IMR-90 (cell line): ENCODE measurements around the gene ADTRP. TPM values are rescaled to one million over a fixed set of nuclear protein-coding genes. Genes with fewer than 3 reads are reported as not detected.

Experiments used
- ATAC-seq: fragments of 200-7000 bp; cut with Tn5 transposase; 2 replicates; pipeline ENCODE4 v1.9.1; 2020; ENCODE audit warnings: low read depth, mild to moderate bottlenecking, moderate library complexity
- BruUV-seq: library from RNA; stranded (reverse); fragments of 400-500 nt; replicated peaks from 2 replicates; lab custom pipeline; 2021; lab: Mats Ljungman, UMichigan
- CTCF ChIA-PET: fragments of 300-600 bp; formaldehyde crosslinking; extraction: SDS; loops from one replicate; lab custom pipeline; 2021; ENCODE audit warnings: antibody characterized with exemption; lab: Yijun Ruan, JAX
- POLR2A ChIA-PET: fragments of 300-600 bp; sonication (Branson Sonifier 250); formaldehyde crosslinking; loops from one replicate; lab custom pipeline; 2022; ENCODE audit warnings: antibody characterized with exemption; ENCODE audit not compliant: unreplicated experiment; lab: Charles Lee
- DNase-seq: peaks from one replicate; pipeline ENCODE4 v3.0.0; 2013
- H2AFZ ChIP-seq: replicated peaks from 2 replicates; pipeline ENCODE3; 2013; ENCODE audit warnings: low read length, mild to moderate bottlenecking; ENCODE audit not compliant: poor library complexity
- H2AK5ac ChIP-seq: 2 replicates; pipeline ENCODE4 v1.6.1; 2013; ENCODE audit warnings: low read depth, low read length, inconsistent platforms
- H2AK9ac ChIP-seq: replicated peaks from 2 replicates; pipeline ENCODE3; 2013; ENCODE audit warnings: mild to moderate bottlenecking, low read depth, low read length, moderate library complexity; ENCODE audit not compliant: poor library complexity
- H2BK120ac ChIP-seq: 2 replicates; pipeline ENCODE4 v1.6.1; 2013; ENCODE audit warnings: low read depth, low read length, inconsistent platforms
- H2BK15ac ChIP-seq: 3 replicates; pipeline ENCODE4 v1.6.1; 2013; ENCODE audit warnings: low read depth, low read length, inconsistent platforms
- H2BK20ac ChIP-seq: 2 replicates; pipeline ENCODE4 v1.6.1; 2013; ENCODE audit warnings: low read depth, mild to moderate bottlenecking, inconsistent platforms, low read length, moderate library complexity
- H2BK5ac ChIP-seq: 2 replicates; pipeline ENCODE4 v1.6.1; 2013; ENCODE audit warnings: mild to moderate bottlenecking, low read depth, low read length, inconsistent platforms; ENCODE audit not compliant: poor library complexity, severe bottlenecking
- H3K14ac ChIP-seq: replicated peaks from 2 replicates; pipeline ENCODE4 v1.6.1; 2013; ENCODE audit warnings: low read depth, low read length, inconsistent platforms
- H3K18ac ChIP-seq: 2 replicates; pipeline ENCODE4 v1.6.1; 2013; ENCODE audit warnings: low read depth, low read length, control low read depth
- H3K23ac ChIP-seq: 2 replicates; pipeline ENCODE4 v1.6.1; 2013; ENCODE audit warnings: low read depth, low read length, inconsistent platforms
- H3K27ac ChIP-seq: 2 replicates; pipeline ENCODE4 v1.5.1; 2013; ENCODE audit warnings: mild to moderate bottlenecking, control low read depth, low read length; ENCODE audit not compliant: insufficient read depth
- H3K27me3 ChIP-seq: 2 replicates; pipeline ENCODE4 v1.6.1; 2013; ENCODE audit warnings: low read length; ENCODE audit not compliant: control insufficient read depth, insufficient read depth
- H3K36me3 ChIP-seq: 2 replicates; pipeline ENCODE4 v1.6.1; 2013; ENCODE audit warnings: low read length, mixed read lengths; ENCODE audit not compliant: control insufficient read depth, insufficient read depth
- H3K4ac ChIP-seq: 2 replicates; pipeline ENCODE4 v1.6.1; 2013; ENCODE audit warnings: low read depth, low read length, inconsistent platforms
- H3K4me1 ChIP-seq: 2 replicates; pipeline ENCODE4 v1.6.1; 2013; ENCODE audit warnings: low read length, mixed read lengths; ENCODE audit not compliant: control insufficient read depth, insufficient read depth
- H3K4me2 ChIP-seq: 2 replicates; pipeline ENCODE4 v1.6.1; 2013; ENCODE audit warnings: low read depth, mild to moderate bottlenecking, control low read depth, low read length, moderate library complexity
- H3K4me3 ChIP-seq: 2 replicates; pipeline ENCODE4 v1.5.1; 2013; ENCODE audit warnings: low read depth, mild to moderate bottlenecking, control low read depth, low read length, moderate library complexity; ENCODE audit not compliant: insufficient read depth
- H3K56ac ChIP-seq: 2 replicates; pipeline ENCODE4 v1.6.1; 2013; ENCODE audit warnings: low read length, inconsistent platforms; ENCODE audit not compliant: insufficient read depth; ENCODE audit errors: extremely low read depth
- H3K79me1 ChIP-seq, 2 experiments: 2 replicates each; pipeline ENCODE4 v1.6.1; 2013; ENCODE audit warnings: low read length in 2 of 2, inconsistent platforms in 1 of 2, low read depth in 1 of 2
- H3K9ac ChIP-seq: 2 replicates; pipeline ENCODE4 v1.6.1; 2013; ENCODE audit warnings: low read depth, low read length, control low read depth
- H3K9me1 ChIP-seq: 2 replicates; pipeline ENCODE4 v1.6.1; 2013; ENCODE audit warnings: low read length, inconsistent platforms; ENCODE audit not compliant: insufficient read depth
- H3K9me3 ChIP-seq: 2 replicates; pipeline ENCODE4 v1.6.1; 2013; ENCODE audit warnings: low read length; ENCODE audit not compliant: control insufficient read depth, insufficient read depth
- H4K20me1 ChIP-seq: 2 replicates; pipeline ENCODE4 v1.6.1; 2013; ENCODE audit warnings: low read length, inconsistent platforms; ENCODE audit not compliant: insufficient read depth
- H4K5ac ChIP-seq: 2 replicates; pipeline ENCODE4 v1.6.1; 2013; ENCODE audit warnings: mild to moderate bottlenecking, low read depth, low read length, control low read depth
- H4K8ac ChIP-seq, 2 experiments: 2 replicates each; pipeline ENCODE4 v1.6.1; 2013; ENCODE audit warnings: low read depth in 2 of 2, low read length in 2 of 2, control low read depth in 1 of 2, inconsistent platforms in 1 of 2
- H4K91ac ChIP-seq: 2 replicates; pipeline ENCODE4 v1.6.1; 2013; ENCODE audit warnings: low read depth, low read length, inconsistent platforms; ENCODE audit not compliant: insufficient read depth
- BHLHE40 ChIP-seq: fragments of 150-350 bp; IDR thresholded peaks from 2 replicates; pipeline ENCODE4 v1.6.1; 2016; ENCODE audit warnings: mild to moderate bottlenecking, low read depth, low read length
- CEBPB ChIP-seq: IDR thresholded peaks from 2 replicates; pipeline ENCODE4 v1.6.1; 2012; ENCODE audit warnings: low read depth, low read length, improper control_type of control experiment
- CHD1 ChIP-seq: IDR thresholded peaks from 2 replicates; pipeline ENCODE4 v1.6.1; 2012; ENCODE audit warnings: low read depth, low read length, improper control_type of control experiment
- CTCF ChIP-seq: conservative IDR thresholded peaks from 2 replicates; pipeline ENCODE4 v1.5.1; 2012; ENCODE audit warnings: mild to moderate bottlenecking, low read depth, low read length, improper control_type of control experiment
- FOS ChIP-seq: fragments of 150-350 bp; IDR thresholded peaks from 2 replicates; pipeline ENCODE4 v1.6.1; 2016; ENCODE audit warnings: low read depth, low read length
- MAFK ChIP-seq: IDR thresholded peaks from 2 replicates; pipeline ENCODE4 v1.6.1; 2012; ENCODE audit warnings: low read depth, low read length, improper control_type of control experiment
- MAZ ChIP-seq: IDR thresholded peaks from 2 replicates; pipeline ENCODE4 v1.6.1; 2012; ENCODE audit warnings: low read depth, mild to moderate bottlenecking, low read length, improper control_type of control experiment, moderate library complexity, borderline replicate concordance
- MXI1 ChIP-seq: IDR thresholded peaks from 2 replicates; pipeline ENCODE4 v1.6.1; 2012; ENCODE audit warnings: low read depth, mild to moderate bottlenecking, low read length, moderate library complexity, borderline replicate concordance
- NFE2L2 ChIP-seq: fragments of 150-350 bp; IDR thresholded peaks from 2 replicates; pipeline ENCODE4 v1.6.1; 2016; ENCODE audit warnings: low read depth, mild to moderate bottlenecking, low read length
- POLR2A ChIP-seq: IDR thresholded peaks from 2 replicates; pipeline ENCODE4 v1.6.1; 2012; ENCODE audit warnings: mild to moderate bottlenecking, low read depth, low read length
- RAD21 ChIP-seq: IDR thresholded peaks from 2 replicates; pipeline ENCODE4 v1.6.1; 2012; ENCODE audit warnings: low read length, improper control_type of control experiment
- RCOR1 ChIP-seq: IDR thresholded peaks from 2 replicates; pipeline ENCODE4 v1.6.1; 2012; ENCODE audit warnings: mild to moderate bottlenecking, low read length, improper control_type of control experiment; ENCODE audit not compliant: insufficient replicate concordance
- RFX5 ChIP-seq: IDR thresholded peaks from 2 replicates; pipeline ENCODE4 v1.8.0; 2012; ENCODE audit warnings: low read depth, mild to moderate bottlenecking, low read length, moderate library complexity
- WGBS, 2 experiments: methylation state at CpG; one replicate each; pipeline versions ENCODE4 v1.1.5 to v1.1.7; 2013; ENCODE audit warnings: missing lambda C conversion rate in 2 of 2; ENCODE audit not compliant: insufficient read length in 1 of 2; ENCODE audit errors: extremely low coverage in 2 of 2; 5-methylcytosine and 5-hydroxymethylcytosine counted together
- dilution Hi-C: fragments of 300-500 bp; cut with HindIII; formaldehyde crosslinking; loops from one replicate; pipeline ENCODE4 v1.14.3; 2018; ENCODE audit warnings: low sequenced_read_pairs; ENCODE audit not compliant: unreplicated experiment
- in situ Hi-C: fragments of 300-500 bp; cut with MboI; formaldehyde crosslinking; loops from 3 replicates; pipeline ENCODE4 v1.14.3; 2019; ENCODE audit warnings: low sequenced_read_pairs, inconsistent platforms, mixed read lengths
- intact Hi-C: fragments of 100-400 bp; cut with micrococcal nuclease; formaldehyde crosslinking; loops from 2 replicates; pipeline ENCODE4 v1.10.0; 2022
- polyA plus RNA-seq, 3 experiments: library from polyadenylated mRNA; depleted of rRNA; stranded (reverse); fragments of >200 nt; gene quantifications; 2 replicates each; pipeline ENCODE4 v1.2.3, GENCODE V29; 2012; ENCODE audit warnings: low replicate concordance in 1 of 3
- total RNA-seq: library from RNA; depleted of rRNA; stranded (reverse); fragments of >200 nt; gene quantifications from 2 replicates; pipeline ENCODE4 v1.2.3, GENCODE V29; 2012
- TF ChIP-seq, protein P1 (sequence below): fragments of 150-350 bp; IDR thresholded peaks from 2 replicates; pipeline ENCODE4 v1.6.1; 2017; ENCODE audit warnings: mild to moderate bottlenecking, antibody characterized with exemption, low read length, low read depth
- TF ChIP-seq, protein P2 (sequence below): fragments of 150-350 bp; IDR thresholded peaks from 2 replicates; pipeline ENCODE4 v1.6.1; 2016; ENCODE audit warnings: low read depth, mild to moderate bottlenecking, low read length, moderate library complexity, borderline replicate concordance

Gene ADTRP
- total and polyA plus RNA-seq, 2 of the 4 experiments (the other 2 are of a cell fraction), result 0.50 to 0.72 TPM

- H4K5ac ChIP-seq, result no peak overlapping the region
- WGBS, 2 experiments, result 84% methylated on average over 3 of the region's 11 CpGs; no CpG with 5 or more reads in 1 of the 2 experiments
- dilution Hi-C loops, result no loop called here
- H3K4ac ChIP-seq, result no peak overlapping the region
- H4K20me1 ChIP-seq, result no peaks in the 10 kb centered on the region
- no TSS peak for BruUV-seq
- H3K9me1 ChIP-seq, result no peaks in the 10 kb centered on the region
- H3K18ac ChIP-seq, result no peak overlapping the region
- H2AK9ac ChIP-seq, result no peak overlapping the region
- H3K27ac ChIP-seq, result no peak overlapping the region
- no peak overlapping the region for H2AFZ ChIP-seq
- no peak for ATAC-seq
- H3K27me3 ChIP-seq, result no peaks in the 10 kb centered on the region
- no peak overlapping the region for H3K4me2 ChIP-seq
- in situ Hi-C loops, result no loop called here
- H3K23ac ChIP-seq, result no peak overlapping the region
- no peak overlapping the region for H3K9ac ChIP-seq
- ChIA-PET CTCF (no interaction called here), POLR2A (no interaction called here)
- TF ChIP-seq BHLHE40 (no peak), NFE2L2 (no peak), POLR2A (no peak), CEBPB (no peak), MXI1 (no peak), RAD21 (no peak), RCOR1 (no peak), CTCF (no peak), RFX5 (no peak), MAFK (no peak), FOS (no peak), MAZ (no peak), CHD1 (no peak)
- TF ChIP-seq, protein P1, sequence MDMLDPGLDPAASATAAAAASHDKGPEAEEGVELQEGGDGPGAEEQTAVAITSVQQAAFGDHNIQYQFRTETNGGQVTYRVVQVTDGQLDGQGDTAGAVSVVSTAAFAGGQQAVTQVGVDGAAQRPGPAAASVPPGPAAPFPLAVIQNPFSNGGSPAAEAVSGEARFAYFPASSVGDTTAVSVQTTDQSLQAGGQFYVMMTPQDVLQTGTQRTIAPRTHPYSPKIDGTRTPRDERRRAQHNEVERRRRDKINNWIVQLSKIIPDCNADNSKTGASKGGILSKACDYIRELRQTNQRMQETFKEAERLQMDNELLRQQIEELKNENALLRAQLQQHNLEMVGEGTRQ, result no peak
- TF ChIP-seq, protein P2, sequence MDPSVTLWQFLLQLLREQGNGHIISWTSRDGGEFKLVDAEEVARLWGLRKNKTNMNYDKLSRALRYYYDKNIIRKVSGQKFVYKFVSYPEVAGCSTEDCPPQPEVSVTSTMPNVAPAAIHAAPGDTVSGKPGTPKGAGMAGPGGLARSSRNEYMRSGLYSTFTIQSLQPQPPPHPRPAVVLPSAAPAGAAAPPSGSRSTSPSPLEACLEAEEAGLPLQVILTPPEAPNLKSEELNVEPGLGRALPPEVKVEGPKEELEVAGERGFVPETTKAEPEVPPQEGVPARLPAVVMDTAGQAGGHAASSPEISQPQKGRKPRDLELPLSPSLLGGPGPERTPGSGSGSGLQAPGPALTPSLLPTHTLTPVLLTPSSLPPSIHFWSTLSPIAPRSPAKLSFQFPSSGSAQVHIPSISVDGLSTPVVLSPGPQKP, result no peak
- intact Hi-C loops, result no loop called here
- H2BK120ac ChIP-seq, result no peak overlapping the region
- H3K14ac ChIP-seq, result no peak overlapping the region
- no peak for DNase-seq
- no peak overlapping the region for H2AK5ac ChIP-seq
- H3K56ac ChIP-seq, result no peak overlapping the region
- no peak overlapping the region for H3K4me3 ChIP-seq
- peaks cover 2% of the 10 kb centered on the region; the same call in 1 of the 2 replicates for H3K4me1 ChIP-seq
- H4K91ac ChIP-seq, result no peak overlapping the region
- no peaks in the 10 kb centered on the region for H3K36me3 ChIP-seq
- H3K79me1 ChIP-seq, result no peaks in the 10 kb centered on the region
- H2BK20ac ChIP-seq, result no peak overlapping the region
- no peak overlapping the region for H2BK5ac ChIP-seq
- no peak overlapping the region for H2BK15ac ChIP-seq
- H3K9me3 ChIP-seq, result no peaks in the 10 kb centered on the region
- no peak overlapping the region for H4K8ac ChIP-seq
Measured at GRCh38 chr6:11727998-11728961, 50.3 kb downstream of the ADTRP start.
